PC-3 (cell line): ENCODE measurements around the gene DGKZ. TPM values are rescaled to one million over a fixed set of nuclear protein-coding genes. Genes with fewer than 3 reads are reported as not detected.

Source experiments
- ATAC-seq: fragments of 200-7000 bp; cut with Tn5 transposase; 2 replicates; pipeline ENCODE4 v1.9.1; 2020; ENCODE audit warnings: mild to moderate bottlenecking, moderate library complexity
- BruUV-seq: library from RNA; stranded (reverse); fragments of 400-500 nt; replicated peaks from 2 replicates; lab custom pipeline; 2021; lab: Mats Ljungman, UMichigan
- CTCF ChIA-PET: fragments of 300-600 bp; sonication (Branson Sonifier 250); formaldehyde crosslinking; loops from one replicate; lab custom pipeline; 2022; ENCODE audit warnings: antibody characterized with exemption; lab: Charles Lee
- POLR2A ChIA-PET: fragments of 300-600 bp; sonication (Branson Sonifier 250); formaldehyde crosslinking; loops from one replicate; lab custom pipeline; 2022; ENCODE audit warnings: antibody characterized with exemption; ENCODE audit not compliant: unreplicated experiment; lab: Charles Lee
- DNase-seq: peaks from one replicate; pipeline ENCODE4 v3.0.0-alpha.2; 2015
- H2AFZ ChIP-seq: fragments of 300-600 bp; sonication (generic); 2 replicates; pipeline ENCODE4 v1.6.0; 2016; ENCODE audit warnings: antibody characterized with exemption, low read length
- H3F3A ChIP-seq: fragments of 300-600 bp; sonication (generic); one replicate; pipeline ENCODE4 v1.6.0; 2017; ENCODE audit warnings: antibody characterized with exemption, low read length, control low read depth, mild to moderate bottlenecking; ENCODE audit not compliant: unreplicated experiment
- H3K27ac ChIP-seq: fragments of 300-600 bp; sonication (generic); 2 replicates; pipeline ENCODE4 v1.5.1; 2016; ENCODE audit warnings: mild to moderate bottlenecking, low read length
- H3K27me3 ChIP-seq: fragments of 300-600 bp; sonication (generic); 2 replicates; pipeline ENCODE4 v1.6.1; 2016; ENCODE audit warnings: low read length, mixed read lengths
- H3K36me3 ChIP-seq: fragments of 300-600 bp; sonication (generic); 2 replicates; pipeline ENCODE4 v1.6.1; 2016; ENCODE audit warnings: low read depth, mixed run types, low read length, mixed read lengths
- H3K4me1 ChIP-seq: fragments of 300-600 bp; sonication (generic); 2 replicates; pipeline ENCODE4 v1.5.1; 2016; ENCODE audit warnings: low read length; ENCODE audit not compliant: insufficient read depth
- H3K4me2 ChIP-seq: fragments of 300-600 bp; sonication (generic); 2 replicates; pipeline ENCODE4 v1.6.0; 2016; ENCODE audit warnings: low read length
- H3K4me3 ChIP-seq: fragments of 300-600 bp; sonication (generic); 2 replicates; pipeline ENCODE4 v1.5.1; 2016; ENCODE audit warnings: mild to moderate bottlenecking, low read length, mixed read lengths
- H3K79me2 ChIP-seq: fragments of 300-600 bp; sonication (generic); 2 replicates; pipeline ENCODE4 v1.6.1; 2017; ENCODE audit warnings: low read length, mixed read lengths
- H3K9ac ChIP-seq: fragments of 300-600 bp; sonication (generic); 2 replicates; pipeline ENCODE4 v1.6.0; 2016; ENCODE audit warnings: mild to moderate bottlenecking, low read length
- H3K9me2 ChIP-seq: fragments of 300-600 bp; sonication (generic); replicated peaks from 2 replicates; pipeline ENCODE4 v1.6.1; 2016; ENCODE audit warnings: mixed run types, low read length, mixed read lengths
- H3K9me3 ChIP-seq: fragments of 300-600 bp; sonication (generic); 2 replicates; pipeline ENCODE4 v1.6.1; 2016; ENCODE audit warnings: low read length, mixed read lengths
- H4K20me1 ChIP-seq: fragments of 300-600 bp; sonication (generic); 2 replicates; pipeline ENCODE4 v1.6.1; 2016; ENCODE audit warnings: low read length, mixed read lengths
- CTCF ChIP-seq: fragments of 300-600 bp; sonication (generic); conservative IDR thresholded peaks from 2 replicates; pipeline ENCODE4 v1.5.1; 2017; ENCODE audit warnings: antibody characterized with exemption, low read depth, mild to moderate bottlenecking, low read length
- EZH2 ChIP-seq: fragments of 300-600 bp; sonication (generic); IDR thresholded peaks from one replicate; pipeline ENCODE4 v1.6.1; 2017; ENCODE audit warnings: antibody characterized with exemption, mild to moderate bottlenecking, low read length; ENCODE audit not compliant: unreplicated experiment
- EZH2phosphoT487 ChIP-seq: fragments of 300-600 bp; sonication (generic); IDR thresholded peaks from 2 replicates; pipeline ENCODE4 v1.6.1; 2018; ENCODE audit warnings: mild to moderate bottlenecking, antibody characterized with exemption, low read length, borderline replicate concordance
- intact Hi-C: fragments of 100-400 bp; cut with micrococcal nuclease; formaldehyde crosslinking; loops from 2 replicates; pipeline ENCODE4 v1.9.0; 2023
- total RNA-seq: library from RNA; depleted of rRNA; stranded (reverse); fragments of >200 nt; gene quantifications from 2 replicates; pipeline ENCODE4 v1.2.3, GENCODE V29; 2014

DGKZ gene
- total RNA-seq, 1 experiment from 2014 or later, result 70.2 TPM

GRCh38 chr11:46319074-46319453 lies 28.2 kb upstream of the DGKZ start:
- Histone ChIP-seq H3K4me3 (no peak overlapping the region), H4K20me1 (no peaks in the 10 kb centered on the region), H3K9me2 (no peaks in the 10 kb centered on the region), H3F3A (no peaks in the 10 kb centered on the region), H2AFZ (no peak overlapping the region), H3K27ac (no peak overlapping the region), H3K4me1 (no peaks in the 10 kb centered on the region), H3K79me2 (no peaks in the 10 kb centered on the region), H3K9me3 (no peaks in the 10 kb centered on the region), H3K4me2 (no peak overlapping the region), H3K36me3 (no peaks in the 10 kb centered on the region), H3K27me3 (no peaks in the 10 kb centered on the region), H3K9ac (no peak overlapping the region)
- BruUV-seq, result no TSS peak
- ATAC-seq, result no peak
- intact Hi-C loops, result loop anchor here (10.0 kb wide), 1 partner anchor 194 kb away; the partner anchor contains the start of gene PHF21A
- no peak for TF ChIP-seq CTCF
- TF ChIP-seq EZH2phosphoT487, result no peak
- TF ChIP-seq EZH2, result no peak
- ChIA-PET CTCF (no interaction called here), POLR2A (no interaction called here)
- DNase-seq, result no peak

GRCh38 chr11:46321757-46322156 lies 25.5 kb upstream of the DGKZ start:
- Histone ChIP-seq H3F3A (no peaks in the 10 kb centered on the region), H3K36me3 (no peaks in the 10 kb centered on the region), H3K79me2 (no peaks in the 10 kb centered on the region), H3K27me3 (no peaks in the 10 kb centered on the region), H3K9me3 (no peaks in the 10 kb centered on the region), H3K4me2 (no peak overlapping the region), H3K9me2 (no peaks in the 10 kb centered on the region), H3K4me1 (no peaks in the 10 kb centered on the region), H3K9ac (no peak overlapping the region), H3K27ac (no peak overlapping the region), H3K4me3 (no peak overlapping the region), H4K20me1 (no peaks in the 10 kb centered on the region), H2AFZ (no peak overlapping the region)
- ATAC-seq (no peak), DNase-seq (no peak)
- intact Hi-C loops, result no loop called here
- CTCF ChIA-PET, result interaction anchor here (0.7 kb wide), 1 partner anchor 12 kb away, joined by 4 read pairs; no protein-coding TSS in a partner anchor
- no TSS peak for BruUV-seq
- no peak for TF ChIP-seq EZH2
- no peak for TF ChIP-seq CTCF
- TF ChIP-seq EZH2phosphoT487, result no peak
- POLR2A ChIA-PET, result no interaction called here

GRCh38 chr11:46322759-46323158 lies 24.5 kb upstream of the DGKZ start:
- peak; percentile 24; the same call in 1 of the 2 replicates for ATAC-seq
- POLR2A ChIA-PET, result no interaction called here
- no peaks in the 10 kb centered on the region for H3K79me2 ChIP-seq

More at GRCh38 chr11:46322759-46323158, 24.5 kb upstream of the DGKZ start:
- no peak overlapping the region for H3K4me2 ChIP-seq
- no peaks in the 10 kb centered on the region for H3K27me3 ChIP-seq
- no peak overlapping the region for H3K9ac ChIP-seq
- H3K27ac ChIP-seq, result no peak overlapping the region
- H3K4me1 ChIP-seq, result no peaks in the 10 kb centered on the region
- H2AFZ ChIP-seq, result no peak overlapping the region
- CTCF ChIA-PET, result no interaction called here
- no peaks in the 10 kb centered on the region for H4K20me1 ChIP-seq
- H3K36me3 ChIP-seq, result no peaks in the 10 kb centered on the region
- H3K9me3 ChIP-seq, result no peaks in the 10 kb centered on the region
- H3F3A ChIP-seq, result no peaks in the 10 kb centered on the region
- intact Hi-C loops, result no loop called here
- no peaks in the 10 kb centered on the region for H3K9me2 ChIP-seq
- H3K4me3 ChIP-seq, result no peak overlapping the region
- TF ChIP-seq CTCF (peak; percentile 36; the same call in 1 of the 2 replicates), EZH2phosphoT487 (no peak)
- no peak for DNase-seq
- BruUV-seq, result no TSS peak
